Mammary epithelial cell (primary cell): ENCODE measurements around the gene P2RY8.

Experiments used
- EZH2 ChIP-seq: IDR thresholded peaks from 2 replicates; pipeline ENCODE4 v1.6.1; 2012; ENCODE audit warnings: low read length, inconsistent platforms, borderline replicate concordance
- TF ChIP-seq, protein P1 (sequence below), 2 donors: IDR thresholded peaks in 1 of 2; conservative IDR thresholded peaks in 1 of 2; 2 replicates each; pipeline ENCODE4 v1.5.1; 2011 to 2012; ENCODE audit warnings: inconsistent platforms in 2 of 2, low read length in 2 of 2, mild to moderate bottlenecking in 2 of 2, control low read depth in 1 of 2, low read depth in 1 of 2; ENCODE audit not compliant: insufficient read depth in 1 of 2; ENCODE audit errors: extremely low read depth in 1 of 2

DNA sequence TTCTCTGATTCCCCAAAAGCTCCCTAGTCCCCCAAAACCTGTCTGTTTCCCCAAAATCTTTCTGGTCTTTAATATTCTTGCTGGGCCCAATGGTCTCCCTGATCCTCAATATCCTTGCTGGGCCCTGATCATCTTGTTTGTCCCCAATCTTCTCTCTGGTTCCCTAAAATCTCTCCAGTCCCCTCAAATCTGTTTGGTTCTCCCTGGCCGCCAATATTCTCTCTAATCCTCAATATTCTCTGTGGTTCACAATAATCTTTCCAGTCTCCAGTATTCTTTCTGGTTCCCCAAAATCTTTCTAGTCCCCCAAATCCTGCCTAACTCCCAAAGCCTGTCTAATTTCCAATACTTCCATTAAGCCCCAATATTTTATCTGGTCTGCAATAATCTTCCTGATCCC is 18.5 kb downstream of the P2RY8 start:
- TF ChIP-seq, protein P1, sequence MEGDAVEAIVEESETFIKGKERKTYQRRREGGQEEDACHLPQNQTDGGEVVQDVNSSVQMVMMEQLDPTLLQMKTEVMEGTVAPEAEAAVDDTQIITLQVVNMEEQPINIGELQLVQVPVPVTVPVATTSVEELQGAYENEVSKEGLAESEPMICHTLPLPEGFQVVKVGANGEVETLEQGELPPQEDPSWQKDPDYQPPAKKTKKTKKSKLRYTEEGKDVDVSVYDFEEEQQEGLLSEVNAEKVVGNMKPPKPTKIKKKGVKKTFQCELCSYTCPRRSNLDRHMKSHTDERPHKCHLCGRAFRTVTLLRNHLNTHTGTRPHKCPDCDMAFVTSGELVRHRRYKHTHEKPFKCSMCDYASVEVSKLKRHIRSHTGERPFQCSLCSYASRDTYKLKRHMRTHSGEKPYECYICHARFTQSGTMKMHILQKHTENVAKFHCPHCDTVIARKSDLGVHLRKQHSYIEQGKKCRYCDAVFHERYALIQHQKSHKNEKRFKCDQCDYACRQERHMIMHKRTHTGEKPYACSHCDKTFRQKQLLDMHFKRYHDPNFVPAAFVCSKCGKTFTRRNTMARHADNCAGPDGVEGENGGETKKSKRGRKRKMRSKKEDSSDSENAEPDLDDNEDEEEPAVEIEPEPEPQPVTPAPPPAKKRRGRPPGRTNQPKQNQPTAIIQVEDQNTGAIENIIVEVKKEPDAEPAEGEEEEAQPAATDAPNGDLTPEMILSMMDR (conservative IDR thresholded peaks at IDR 0.05 in 1 of 2, IDR thresholded peaks at IDR 0.05 in 1 of 2; ENCODE audit: extremely low read depth in 1 of 2, insufficient read depth in 1 of 2, low read depth in 1 of 2, low read length in 2 of 2), result no peak
- TF ChIP-seq EZH2, result no peak
